Upper lobe of left lung (tissue), 6 donors: ENCODE results near the gene MRPS31. TPM values are rescaled to one million over a fixed set of nuclear protein-coding genes. Genes with fewer than 3 reads are reported as not detected.
"Not testable (repeated sequence)": the region's sequence is repeated elsewhere in the genome, so short reads cannot be mapped to it uniquely, and the experiment has no call there.

ENCODE experiments used
- ATAC-seq, 2 donors: fragments of 200-7000 bp; cut with Tn5 transposase; one replicate each; pipeline ENCODE4 v1.9.1; 2022; ENCODE audit warnings: mild to moderate bottlenecking in 2 of 2, moderate library complexity in 2 of 2; ENCODE audit not compliant: low FRiP score in 2 of 2
- DNase-seq, 2 donors: peaks; one replicate each; pipeline ENCODE4 v3.0.0-alpha.2; 2019 to 2020
- H3K27ac ChIP-seq, 4 donors: fragments of 200-600 bp; sonication (generic); one replicate each; pipeline ENCODE4 v1.5.1; 2016 to 2019
- H3K27me3 ChIP-seq, 4 donors: fragments of 200-600 bp; sonication (generic); one replicate each; pipeline ENCODE4 v1.5.1; 2017 to 2019
- H3K36me3 ChIP-seq, 4 donors: fragments of 200-600 bp; sonication (generic); one replicate each; pipeline ENCODE4 v1.5.1; 2016 to 2019
- H3K4me1 ChIP-seq, 4 donors: fragments of 200-600 bp; sonication (generic); one replicate each; pipeline ENCODE4 v1.5.1; 2018 to 2019
- H3K4me3 ChIP-seq, 4 donors: fragments of 200-600 bp; sonication (generic); one replicate each; pipeline ENCODE4 v1.5.1; 2017 to 2019; ENCODE audit warnings: mild to moderate bottlenecking in 2 of 4, moderate library complexity in 1 of 4
- H3K9me3 ChIP-seq, 4 donors: fragments of 200-600 bp; sonication (generic); one replicate each; pipeline ENCODE4 v1.5.1; 2018 to 2019
- CTCF ChIP-seq, 6 experiments: fragments of 450-650 bp in 4 of 6; fragments of 200-600 bp in 2 of 6; sonication (generic) in 2 of 6; IDR thresholded peaks; one replicate each; pipeline ENCODE4 v1.5.1; 2016 to 2019; ENCODE audit warnings: antibody characterized with exemption in 6 of 6
- EP300 ChIP-seq, 4 donors: sonication (generic); formaldehyde crosslinking; IDR thresholded peaks; one replicate each; pipeline ENCODE4 v1.5.1; 2017; ENCODE audit warnings: antibody characterized with exemption in 4 of 4, control low read depth in 2 of 4
- POLR2A ChIP-seq, 4 donors: fragments of 450-650 bp; IDR thresholded peaks; one replicate each; pipeline ENCODE4 v1.5.1; 2016 to 2017; ENCODE audit warnings: antibody characterized with exemption in 4 of 4, mild to moderate bottlenecking in 2 of 4
- POLR2AphosphoS5 ChIP-seq, 2 donors: sonication (generic); formaldehyde crosslinking; IDR thresholded peaks; one replicate each; pipeline ENCODE4 v1.5.1; 2017; ENCODE audit warnings: antibody characterized with exemption in 2 of 2
- WGBS, 2 donors: methylation state at CpG; one replicate each; pipeline ENCODE4 v1.1.5; 2017 to 2018; 5-methylcytosine and 5-hydroxymethylcytosine counted together
- total RNA-seq, 6 donors: library from RNA; depleted of rRNA in 4 of 6; stranded (reverse); fragments of >200 nt in 4 of 6; gene quantifications; one replicate each; pipeline versions ENCODE4 v1.1.0 to v1.2.1, GENCODE V29; 2016 to 2021
- donor health status: DM: no; HTN: no; CAD: no; lungs with moderate emphysema.
- donor health status: DM: no; HTN: yes; CAD: no; lungs with severe emphysema.

MRPS31 gene
- total RNA-seq, 6 donors from 2014 or later = 8.3 to 31.1 (median 14.8) TPM

- Histone ChIP-seq H3K27me3 (no peaks in the 10 kb centered on the region), H3K27ac (no peak overlapping the region), H3K4me3 (no peak overlapping the region), H3K9me3 (no peaks in the 10 kb centered on the region), H3K36me3 (peaks cover 3 to 39% (median 15%) of the 10 kb centered on the region in 4 donors), H3K4me1 (no peaks in the 10 kb centered on the region)
- no peak for TF ChIP-seq EP300 (IDR thresholded peaks at IDR 0.05)
- TF ChIP-seq POLR2A (IDR thresholded peaks at IDR 0.05) = no peak
- no peak for TF ChIP-seq CTCF (IDR thresholded peaks at IDR 0.05)
- TF ChIP-seq POLR2AphosphoS5 (IDR thresholded peaks at IDR 0.05) = no peak
- DNase-seq (no peak), ATAC-seq (no peak)
- 95 to 96% methylated on average over 6 of the region's 6 CpGs for WGBS, 2 donors
Observed at GRCh38 chr13:40728595-40728994, 42.4 kb downstream of the MRPS31 start.

DNA sequence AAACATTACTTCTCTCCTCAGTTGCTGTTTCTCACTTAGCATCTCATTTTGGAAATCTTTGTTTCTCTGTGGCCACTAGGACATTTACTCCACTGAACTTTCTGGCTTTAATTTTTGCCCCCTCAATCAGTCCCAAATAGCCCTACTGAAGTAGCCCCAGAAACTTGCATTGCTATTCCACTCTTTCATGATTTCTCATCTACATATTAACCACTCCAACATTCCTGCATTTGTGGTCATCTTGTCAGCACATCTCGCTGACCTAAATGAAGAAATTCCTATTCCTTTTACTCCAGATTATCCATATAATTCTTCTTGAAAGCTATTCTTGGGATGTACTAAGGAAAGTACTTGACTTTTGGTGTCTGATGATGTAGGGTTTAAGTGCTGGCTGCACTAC lies 56.6 kb downstream of the MRPS31 start:
- no CpG with 5 or more reads among the region's 1 CpG for WGBS, 2 donors
- H3K9me3 ChIP-seq, H3K4me3 ChIP-seq, ATAC-seq, H3K4me1 ChIP-seq, H3K27ac ChIP-seq, DNase-seq, H3K27me3 ChIP-seq: not testable (repeated sequence)
- peaks cover 0 to 23% (median 4%) of the 10 kb centered on the region in 4 donors for H3K36me3 ChIP-seq

GRCh38 chr13:40706439-40706838 lies 64.6 kb downstream of the MRPS31 start:
- Histone ChIP-seq H3K9me3 (peaks cover 4 to 17% (median 12%) of the 10 kb centered on the region in 4 donors), H3K27me3 (no peaks in the 10 kb centered on the region), H3K4me1 (no peaks in the 10 kb centered on the region), H3K36me3 (no peaks in the 10 kb centered on the region), H3K4me3 (no peak overlapping the region), H3K27ac (no peak overlapping the region)
- DNase-seq = no peak
- no peak for TF ChIP-seq POLR2A (IDR thresholded peaks at IDR 0.05)
- TF ChIP-seq POLR2AphosphoS5 (IDR thresholded peaks at IDR 0.05) = no peak
- no peak for TF ChIP-seq CTCF (IDR thresholded peaks at IDR 0.05)
- TF ChIP-seq EP300 (IDR thresholded peaks at IDR 0.05) = no peak
- no peak for ATAC-seq
- 71 to 72% methylated on average over 2 of the region's 2 CpGs for WGBS, 2 donors

DNA sequence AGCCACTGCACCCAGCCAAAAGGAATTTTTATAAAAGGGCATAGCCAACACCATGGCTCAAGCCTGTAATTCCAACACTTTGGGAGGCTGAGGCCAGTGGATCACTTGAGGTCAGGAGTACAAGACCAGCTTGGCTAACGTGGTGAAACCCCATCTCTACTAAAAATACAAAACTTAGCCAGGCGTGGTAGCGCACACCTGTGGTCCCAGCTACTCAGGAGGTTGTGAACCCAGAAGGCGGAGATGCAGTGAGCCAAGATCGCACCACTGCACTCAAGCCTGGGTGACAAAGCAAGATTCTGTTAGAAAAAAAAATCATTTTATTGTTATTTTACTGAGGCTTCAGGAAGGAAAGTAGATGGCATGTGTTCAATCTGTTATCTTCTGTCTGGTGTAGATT lies 73.3 kb downstream of the MRPS31 start:
- H3K4me1 ChIP-seq = no peaks in the 10 kb centered on the region
- no peak for ATAC-seq
- H3K27me3 ChIP-seq = no peaks in the 10 kb centered on the region
- WGBS, 2 donors = 86 to 92% methylated on average over 5 of the region's 5 CpGs
- no peaks in the 10 kb centered on the region for H3K36me3 ChIP-seq
- no peaks in the 10 kb centered on the region for H3K9me3 ChIP-seq
- DNase-seq = no peak
- H3K4me3 ChIP-seq = no peak overlapping the region
- TF ChIP-seq CTCF (IDR thresholded peaks at IDR 0.05) = no peak
- TF ChIP-seq EP300 (IDR thresholded peaks at IDR 0.05) = no peak
- no peak for TF ChIP-seq POLR2AphosphoS5 (IDR thresholded peaks at IDR 0.05)
- no peak for TF ChIP-seq POLR2A (IDR thresholded peaks at IDR 0.05)
- H3K27ac ChIP-seq = no peak overlapping the region

DNA sequence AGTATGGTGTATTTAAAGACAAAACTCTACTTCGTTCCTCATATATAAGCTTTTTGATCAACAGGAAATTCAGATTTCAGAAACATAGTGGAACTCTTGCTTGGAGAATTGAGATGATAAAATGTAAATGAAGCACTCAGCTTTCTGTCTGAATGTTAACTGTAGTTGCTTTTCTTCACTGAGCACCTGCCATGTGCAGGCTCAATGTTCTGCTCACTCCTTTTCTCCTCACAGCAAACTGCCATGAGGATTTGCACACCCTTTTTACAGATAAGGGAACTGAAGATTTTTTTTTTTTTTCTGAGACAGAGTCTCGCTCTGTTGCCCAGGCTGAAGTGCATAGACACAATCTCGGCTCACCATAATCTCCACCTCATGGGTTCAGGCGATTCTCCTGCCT lies 76.6 kb downstream of the MRPS31 start:
- no peaks in the 10 kb centered on the region for H3K4me1 ChIP-seq
- H3K4me3 ChIP-seq = no peak overlapping the region
- no peak for ATAC-seq
- WGBS, 2 donors = 90 to 99% methylated on average over 4 of the region's 4 CpGs
- no peak for DNase-seq
- H3K9me3 ChIP-seq = no peaks in the 10 kb centered on the region
- no peak overlapping the region for H3K27ac ChIP-seq
- H3K27me3 ChIP-seq = no peaks in the 10 kb centered on the region
- TF ChIP-seq CTCF (IDR thresholded peaks at IDR 0.05) (no peak), EP300 (IDR thresholded peaks at IDR 0.05) (no peak), POLR2AphosphoS5 (IDR thresholded peaks at IDR 0.05) (no peak), POLR2A (IDR thresholded peaks at IDR 0.05) (no peak)
- no peaks in the 10 kb centered on the region for H3K36me3 ChIP-seq
